Measurements from ENCODE around the gene HELZ. TPM values are rescaled to one million over a fixed set of nuclear protein-coding genes. Genes with fewer than 3 reads are reported as not detected.

The HELZ gene
- total and polyA plus RNA-seq, 2 of the 8 experiments (the other 6 are each of a cell fraction or from before 2014, with no cell fraction given), result 10.0 to 48.7 TPM

- TF ChIP-seq CHD7 (IDR thresholded peaks at IDR 0.05; ENCODE audit: insufficient replicate concordance, low read length) (no peak), GTF2F1 (IDR thresholded peaks at IDR 0.05; ENCODE audit: borderline replicate concordance, low read depth, low read length) (no peak), FOSL1 (IDR thresholded peaks at IDR 0.05; ENCODE audit: insufficient read depth, low read depth, low read length) (no peak)
Observed at GRCh38 chr17:67138392-67138791, 106.6 kb downstream of the HELZ start (continued).
